ENCODE data around the gene VEGFD. TPM values are rescaled to one million over a fixed set of nuclear protein-coding genes. Genes with fewer than 3 reads are reported as not detected.
A peak's percentile ranks its signal among the peaks of the same experiment; 100 is the strongest.

VEGFD gene
- total RNA-seq, 1 experiment from 2014 or later: 0.62 TPM

- no peak for TF ChIP-seq EZH2 (IDR thresholded peaks at IDR 0.05; ENCODE audit: borderline replicate concordance, low read depth, low read length, poor library complexity, severe bottlenecking)
- TF ChIP-seq CTCF (conservative IDR thresholded peaks at IDR 0.05; ENCODE audit: low read depth, low read length): no peak
- Histone ChIP-seq H3K27ac (ENCODE audit: low read depth, low read length, poor library complexity, severe bottlenecking) (no peak overlapping the region), H3K4me3 (ENCODE audit: low read depth, low read length, poor library complexity, severe bottlenecking) (peak overlapping the region; percentile 77), H3K36me3 (ENCODE audit: insufficient read depth, low read length, poor library complexity, severe bottlenecking) (peaks cover 8% of the 10 kb centered on the region), H3K27me3 (replicated peaks; ENCODE audit: insufficient read depth, low read depth, low read length, poor library complexity) (peaks cover 30% of the 10 kb centered on the region), H3K9me3 (ENCODE audit: low read depth, low read length, poor library complexity, severe bottlenecking) (no peaks in the 10 kb centered on the region), H3K4me1 (ENCODE audit: insufficient read depth, low read length, poor library complexity, severe bottlenecking) (no peaks in the 10 kb centered on the region)
- peak; percentile 7 for DNase-seq (ENCODE audit: low spot score)
- ChIA-PET CTCF (no interaction called here), POLR2A (ENCODE audit: low non-redundant PET) (no interaction called here)
- no TSS peak for BruUV-seq (replicated peaks)
- intact Hi-C loops (cut with micrococcal nuclease; ENCODE audit: unreplicated experiment): no loop called here
These were observed 48.2 kb downstream of the VEGFD start for GRCh38 chrX:15336023-15336413.

- TF ChIP-seq EZH2 (IDR thresholded peaks at IDR 0.05; ENCODE audit: borderline replicate concordance, low read depth, low read length, poor library complexity, severe bottlenecking): no peak
- Histone ChIP-seq H3K36me3 (ENCODE audit: insufficient read depth, low read length, poor library complexity, severe bottlenecking) (peaks cover 12% of the 10 kb centered on the region), H3K9me3 (ENCODE audit: low read depth, low read length, poor library complexity, severe bottlenecking) (no peaks in the 10 kb centered on the region), H3K27ac (ENCODE audit: low read depth, low read length, poor library complexity, severe bottlenecking) (peak within 1 kb of the TSS; percentile 89), H3K4me1 (ENCODE audit: insufficient read depth, low read length, poor library complexity, severe bottlenecking) (no peaks in the 10 kb centered on the region), H3K4me3 (ENCODE audit: low read depth, low read length, poor library complexity, severe bottlenecking) (peak within 1 kb of the TSS; percentile 77), H3K27me3 (replicated peaks; ENCODE audit: insufficient read depth, low read depth, low read length, poor library complexity) (peaks cover 30% of the 10 kb centered on the region)
- intact Hi-C loops (cut with micrococcal nuclease; ENCODE audit: unreplicated experiment): no loop called here
- ChIA-PET POLR2A (ENCODE audit: low non-redundant PET) (no interaction called here), CTCF (no interaction called here)
- no TSS peak for BruUV-seq (replicated peaks)
- peak; percentile 97 for DNase-seq (ENCODE audit: low spot score)
These were observed 48.8 kb downstream of the VEGFD start, which contains the start of gene PIGA for GRCh38 chrX:15335135-15336022. PIGA (minus strand) TSS chrX:15335523; CDS start chrX:15331930, 3,593 bp downstream.

- H3K27me3 ChIP-seq (replicated peaks; ENCODE audit: insufficient read depth, low read depth, low read length, poor library complexity): peaks cover 25% of the 10 kb centered on the region
- intact Hi-C loops (cut with micrococcal nuclease; ENCODE audit: unreplicated experiment): no loop called here
- TF ChIP-seq EZH2 (IDR thresholded peaks at IDR 0.05; ENCODE audit: borderline replicate concordance, low read depth, low read length, poor library complexity, severe bottlenecking) (no peak), CTCF (conservative IDR thresholded peaks at IDR 0.05; ENCODE audit: low read depth, low read length) (no peak)
- CTCF ChIA-PET: no interaction called here
- no peaks in the 10 kb centered on the region for H3K4me1 ChIP-seq (ENCODE audit: insufficient read depth, low read length, poor library complexity, severe bottlenecking)
- H3K36me3 ChIP-seq (ENCODE audit: insufficient read depth, low read length, poor library complexity, severe bottlenecking): peaks cover 12% of the 10 kb centered on the region
- peak overlapping the region; percentile 77 for H3K4me3 ChIP-seq (ENCODE audit: low read depth, low read length, poor library complexity, severe bottlenecking)
- H3K9me3 ChIP-seq (ENCODE audit: low read depth, low read length, poor library complexity, severe bottlenecking): no peaks in the 10 kb centered on the region
- BruUV-seq (replicated peaks): no TSS peak
- POLR2A ChIA-PET (ENCODE audit: low non-redundant PET): no interaction called here
- peak overlapping the region; percentile 89 for H3K27ac ChIP-seq (ENCODE audit: low read depth, low read length, poor library complexity, severe bottlenecking)
- DNase-seq (ENCODE audit: low spot score): no peak
These were observed 49.7 kb downstream of the VEGFD start for GRCh38 chrX:15334561-15334960.

Measured in A673 (cell line).